Osteoblast (primary cell): ENCODE results near the gene LTB4R. TPM values are rescaled to one million over a fixed set of nuclear protein-coding genes. Genes with fewer than 3 reads are reported as not detected.
A peak's percentile ranks its signal among the peaks of the same experiment; 100 is the strongest.

Experiments used
- DNase-seq: peaks from one replicate; pipeline ENCODE4 v3.0.0; 2011; ENCODE audit warnings: low spot score, mixed read lengths; ENCODE audit not compliant: insufficient read length; ENCODE audit errors: missing footprints
- H2AFZ ChIP-seq: 2 replicates; pipeline ENCODE4 v1.6.0; 2011; ENCODE audit warnings: mild to moderate bottlenecking, low read length
- H3K27ac ChIP-seq: 2 replicates; pipeline ENCODE4 v1.5.1; 2011; ENCODE audit warnings: mild to moderate bottlenecking, low read depth, low read length, moderate library complexity
- H3K27me3 ChIP-seq: 2 replicates; pipeline ENCODE4 v1.6.0; 2012; ENCODE audit warnings: mild to moderate bottlenecking, control low read depth, inconsistent platforms, low read length, moderate library complexity; ENCODE audit not compliant: insufficient read depth
- H3K36me3 ChIP-seq: 2 replicates; pipeline ENCODE4 v1.5.1; 2011; ENCODE audit warnings: mild to moderate bottlenecking, low read length, control low read depth, moderate library complexity; ENCODE audit not compliant: insufficient read depth
- H3K4me1 ChIP-seq: 2 replicates; pipeline ENCODE4 v1.5.1; 2011; ENCODE audit warnings: mild to moderate bottlenecking, low read length, control low read depth, moderate library complexity; ENCODE audit not compliant: insufficient read depth
- H3K4me2 ChIP-seq: 2 replicates; pipeline ENCODE4 v1.6.0; 2011; ENCODE audit warnings: mild to moderate bottlenecking, low read length; ENCODE audit not compliant: insufficient read depth
- H3K4me3 ChIP-seq: fragments of 200-600 bp; sonication (generic); 3 replicates; pipeline ENCODE4 v1.5.1; 2012; ENCODE audit warnings: mild to moderate bottlenecking, low read length, inconsistent platforms; ENCODE audit not compliant: insufficient read depth
- H3K79me2 ChIP-seq: 2 replicates; pipeline ENCODE4 v1.6.0; 2012; ENCODE audit warnings: mild to moderate bottlenecking, low read length, control low read depth, inconsistent platforms; ENCODE audit not compliant: insufficient read depth
- H3K9me3 ChIP-seq: 2 replicates; pipeline ENCODE4 v1.5.1; 2011; ENCODE audit warnings: low read depth, low read length, control low read depth
- H4K20me1 ChIP-seq: 2 replicates; pipeline ENCODE4 v1.6.0; 2012; ENCODE audit warnings: mild to moderate bottlenecking, low read length, control low read depth; ENCODE audit not compliant: insufficient read depth
- total RNA-seq: library from RNA; depleted of rRNA; stranded (reverse); fragments of >200 nt; gene quantifications from 2 replicates; pipeline ENCODE4 v1.2.3, GENCODE V29; 2012
- TF ChIP-seq, protein P1 (sequence below): IDR thresholded peaks from 2 replicates; pipeline ENCODE4 v1.5.1; 2011; ENCODE audit warnings: mild to moderate bottlenecking, low read depth, low read length, moderate library complexity; ENCODE audit errors: extremely low read depth

The LTB4R gene, protein sequence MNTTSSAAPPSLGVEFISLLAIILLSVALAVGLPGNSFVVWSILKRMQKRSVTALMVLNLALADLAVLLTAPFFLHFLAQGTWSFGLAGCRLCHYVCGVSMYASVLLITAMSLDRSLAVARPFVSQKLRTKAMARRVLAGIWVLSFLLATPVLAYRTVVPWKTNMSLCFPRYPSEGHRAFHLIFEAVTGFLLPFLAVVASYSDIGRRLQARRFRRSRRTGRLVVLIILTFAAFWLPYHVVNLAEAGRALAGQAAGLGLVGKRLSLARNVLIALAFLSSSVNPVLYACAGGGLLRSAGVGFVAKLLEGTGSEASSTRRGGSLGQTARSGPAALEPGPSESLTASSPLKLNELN
- 1.2 and 1.8 TPM in 2 replicates for total RNA-seq

DNA sequence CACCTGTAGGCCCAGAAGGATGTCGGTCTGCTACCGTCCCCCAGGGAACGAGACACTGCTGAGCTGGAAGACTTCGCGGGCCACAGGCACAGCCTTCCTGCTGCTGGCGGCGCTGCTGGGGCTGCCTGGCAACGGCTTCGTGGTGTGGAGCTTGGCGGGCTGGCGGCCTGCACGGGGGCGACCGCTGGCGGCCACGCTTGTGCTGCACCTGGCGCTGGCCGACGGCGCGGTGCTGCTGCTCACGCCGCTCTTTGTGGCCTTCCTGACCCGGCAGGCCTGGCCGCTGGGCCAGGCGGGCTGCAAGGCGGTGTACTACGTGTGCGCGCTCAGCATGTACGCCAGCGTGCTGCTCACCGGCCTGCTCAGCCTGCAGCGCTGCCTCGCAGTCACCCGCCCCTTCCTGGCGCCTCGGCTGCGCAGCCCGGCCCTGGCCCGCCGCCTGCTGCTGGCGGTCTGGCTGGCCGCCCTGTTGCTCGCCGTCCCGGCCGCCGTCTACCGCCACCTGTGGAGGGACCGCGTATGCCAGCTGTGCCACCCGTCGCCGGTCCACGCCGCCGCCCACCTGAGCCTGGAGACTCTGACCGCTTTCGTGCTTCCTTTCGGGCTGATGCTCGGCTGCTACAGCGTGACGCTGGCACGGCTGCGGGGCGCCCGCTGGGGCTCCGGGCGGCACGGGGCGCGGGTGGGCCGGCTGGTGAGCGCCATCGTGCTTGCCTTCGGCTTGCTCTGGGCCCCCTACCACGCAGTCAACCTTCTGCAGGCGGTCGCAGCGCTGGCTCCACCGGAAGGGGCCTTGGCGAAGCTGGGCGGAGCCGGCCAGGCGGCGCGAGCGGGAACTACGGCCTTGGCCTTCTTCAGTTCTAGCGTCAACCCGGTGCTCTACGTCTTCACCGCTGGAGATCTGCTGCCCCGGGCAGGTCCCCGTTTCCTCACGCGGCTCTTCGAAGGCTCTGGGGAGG is at the start of gene LTB4R:
TSS of gene LTB4R (plus strand) at position 857 of the 959 bp plus-strand sequence. CDS start 4,150 bp downstream, outside the sequence.
- Histone ChIP-seq H3K9me3 (no peaks in the 10 kb centered on the region), H4K20me1 (no peaks in the 10 kb centered on the region), H3K27ac (no peak within 1 kb of the TSS), H3K4me2 (peak within 1 kb of the TSS; percentile 80), H3K4me3 (peak within 1 kb of the TSS; percentile 63), H3K36me3 (peaks cover 1% of the 10 kb centered on the region), H3K79me2 (no peaks in the 10 kb centered on the region), H3K4me1 (peaks cover 15% of the 10 kb centered on the region), H2AFZ (peak within 1 kb of the TSS; percentile 52), H3K27me3 (no peaks in the 10 kb centered on the region)
- DNase-seq = peak; percentile 98
- TF ChIP-seq, protein P1, sequence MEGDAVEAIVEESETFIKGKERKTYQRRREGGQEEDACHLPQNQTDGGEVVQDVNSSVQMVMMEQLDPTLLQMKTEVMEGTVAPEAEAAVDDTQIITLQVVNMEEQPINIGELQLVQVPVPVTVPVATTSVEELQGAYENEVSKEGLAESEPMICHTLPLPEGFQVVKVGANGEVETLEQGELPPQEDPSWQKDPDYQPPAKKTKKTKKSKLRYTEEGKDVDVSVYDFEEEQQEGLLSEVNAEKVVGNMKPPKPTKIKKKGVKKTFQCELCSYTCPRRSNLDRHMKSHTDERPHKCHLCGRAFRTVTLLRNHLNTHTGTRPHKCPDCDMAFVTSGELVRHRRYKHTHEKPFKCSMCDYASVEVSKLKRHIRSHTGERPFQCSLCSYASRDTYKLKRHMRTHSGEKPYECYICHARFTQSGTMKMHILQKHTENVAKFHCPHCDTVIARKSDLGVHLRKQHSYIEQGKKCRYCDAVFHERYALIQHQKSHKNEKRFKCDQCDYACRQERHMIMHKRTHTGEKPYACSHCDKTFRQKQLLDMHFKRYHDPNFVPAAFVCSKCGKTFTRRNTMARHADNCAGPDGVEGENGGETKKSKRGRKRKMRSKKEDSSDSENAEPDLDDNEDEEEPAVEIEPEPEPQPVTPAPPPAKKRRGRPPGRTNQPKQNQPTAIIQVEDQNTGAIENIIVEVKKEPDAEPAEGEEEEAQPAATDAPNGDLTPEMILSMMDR = peak; percentile 20

DNA sequence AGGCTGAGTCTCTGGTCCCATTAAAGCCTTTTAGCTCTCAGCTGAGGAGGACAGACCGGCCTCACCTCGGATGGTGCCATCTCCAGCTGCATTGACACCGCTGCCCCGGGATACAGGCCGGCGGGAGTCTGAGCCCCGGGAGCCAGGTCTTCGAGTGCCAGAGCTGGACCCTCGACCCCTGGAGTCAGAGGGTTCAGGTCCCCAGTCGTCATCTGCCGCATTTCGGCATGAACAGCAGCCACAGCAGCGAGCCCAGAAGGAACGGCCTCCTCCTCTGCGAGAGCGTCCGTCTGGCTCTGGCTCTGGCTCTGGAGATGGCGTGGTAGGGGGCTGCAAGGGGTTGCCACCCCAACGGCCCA is 49.4 kb upstream of the LTB4R start:
- Histone ChIP-seq H3K4me3 (no peak overlapping the region), H3K36me3 (peaks cover 12% of the 10 kb centered on the region), H3K4me2 (no peak overlapping the region), H3K27ac (no peak overlapping the region), H2AFZ (no peak overlapping the region), H3K9me3 (no peaks in the 10 kb centered on the region), H4K20me1 (no peaks in the 10 kb centered on the region), H3K79me2 (no peaks in the 10 kb centered on the region), H3K4me1 (no peaks in the 10 kb centered on the region), H3K27me3 (no peaks in the 10 kb centered on the region)
- no peak for DNase-seq
- TF ChIP-seq, protein P1 = no peak

DNA sequence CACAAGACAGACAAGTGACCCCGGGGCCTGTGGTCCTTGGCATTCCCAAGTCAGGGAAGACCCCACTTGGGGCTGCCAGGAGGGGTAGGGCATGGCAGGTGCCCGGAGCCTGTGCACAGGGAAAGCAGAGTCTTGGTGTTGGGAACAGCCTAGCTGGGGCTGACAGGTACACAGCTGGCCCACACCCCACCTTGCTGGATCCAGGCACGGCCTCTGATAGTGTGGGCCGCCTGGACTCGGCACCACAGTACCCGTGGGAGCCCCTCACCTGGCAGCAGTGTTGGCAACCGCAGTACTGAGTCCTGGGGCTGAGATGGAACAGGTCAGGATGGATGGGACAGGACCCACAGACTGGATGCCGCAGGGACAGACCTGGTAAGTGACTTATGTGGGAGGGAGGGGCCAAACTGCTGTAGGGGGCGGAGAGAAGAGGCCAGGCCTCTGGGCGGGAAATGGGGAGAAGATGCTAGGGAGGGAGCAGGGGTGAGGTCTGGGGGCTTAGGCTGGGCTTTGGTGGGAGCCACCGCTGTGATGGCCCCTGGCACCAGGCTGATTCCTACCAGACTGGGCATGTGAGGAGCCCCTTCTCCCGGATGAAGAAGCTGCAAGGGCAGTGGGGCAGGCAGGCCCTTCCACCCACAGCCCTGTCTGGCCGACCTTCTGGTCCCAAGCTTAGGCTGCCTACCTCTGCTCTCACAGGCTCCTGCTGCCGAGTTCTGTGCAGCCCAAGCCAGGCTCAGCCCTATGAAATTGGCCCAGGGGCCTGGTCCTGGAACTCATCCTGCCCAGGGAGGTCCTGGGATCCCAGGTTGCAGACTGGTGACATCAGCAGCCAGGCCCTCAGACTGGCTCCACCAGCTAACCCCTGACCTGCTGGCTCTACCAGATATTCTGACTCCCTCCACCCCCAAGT is 48.2 kb upstream of the LTB4R start, which contains the start of gene TGM1:
TSS of gene TGM1 (minus strand) at position 357 of the 913 bp plus-strand sequence. CDS start 825 bp downstream, outside the sequence.
- TF ChIP-seq, protein P1 = no peak
- H3K79me2 ChIP-seq = no peaks in the 10 kb centered on the region
- H4K20me1 ChIP-seq = no peaks in the 10 kb centered on the region
- no peak within 1 kb of the TSS for H3K27ac ChIP-seq
- no peaks in the 10 kb centered on the region for H3K4me1 ChIP-seq
- no peaks in the 10 kb centered on the region for H3K9me3 ChIP-seq
- H3K36me3 ChIP-seq = peaks cover 24% of the 10 kb centered on the region
- no peak within 1 kb of the TSS for H3K4me3 ChIP-seq
- peak; percentile 82 for DNase-seq
- H2AFZ ChIP-seq = no peak within 1 kb of the TSS
- no peaks in the 10 kb centered on the region for H3K27me3 ChIP-seq
- no peak within 1 kb of the TSS for H3K4me2 ChIP-seq
